Body of pancreas (tissue), 4 donors: ENCODE measurements around the gene OR6Q1. TPM values are rescaled to one million over a fixed set of nuclear protein-coding genes. Genes with fewer than 3 reads are reported as not detected.

Experiments used
- ATAC-seq: fragments of 150-250 bp; one replicate; pipeline ENCODE4 v1.9.1; 2016
- DNase-seq, 4 donors: peaks; one replicate each; pipeline ENCODE4 v3.0.0-alpha.2; 2019
- H3K27ac ChIP-seq, 4 donors: fragments of 200-600 bp; sonication (generic); 1 replicate in 3 of 4; 2 replicates in 1 of 4; pipeline versions ENCODE4 v1.5.1 to v1.6.1; 2016 to 2019; ENCODE audit warnings: mild to moderate bottlenecking in 1 of 4, mixed read lengths in 1 of 4, moderate library complexity in 1 of 4
- H3K27me3 ChIP-seq, 2 donors: fragments of 200-600 bp; sonication (generic); one replicate each; pipeline ENCODE4 v1.6.0; 2016; ENCODE audit warnings: mild to moderate bottlenecking in 1 of 2
- H3K36me3 ChIP-seq, 2 donors: fragments of 200-600 bp; sonication (generic); replicated peaks in 1 of 2; 2 replicates each; pipeline ENCODE4 v1.5.1; 2016; ENCODE audit warnings: low read depth in 2 of 2; ENCODE audit not compliant: insufficient read depth in 1 of 2
- H3K4me1 ChIP-seq: fragments of 200-600 bp; sonication (generic); one replicate; pipeline ENCODE4 v1.6.0; 2016
- H3K4me3 ChIP-seq, 2 donors: fragments of 200-600 bp; sonication (generic); 1 replicate in 1 of 2; 2 replicates in 1 of 2; pipeline ENCODE4 v1.5.1; 2016 to 2019
- H3K9me3 ChIP-seq, 3 donors: fragments of 200-600 bp; sonication (generic); 1 replicate in 2 of 3; 2 replicates in 1 of 3; pipeline ENCODE4 v1.5.1; 2016
- POLR2A ChIP-seq, 3 donors: fragments of 450-650 bp; IDR thresholded peaks; one replicate each; pipeline ENCODE4 v1.6.1; 2016; ENCODE audit warnings: antibody characterized with exemption in 3 of 3, mild to moderate bottlenecking in 2 of 3
- WGBS, 2 donors: methylation state at CpG; one replicate each; pipeline ENCODE4 v1.1.5; 2017; 5-methylcytosine and 5-hydroxymethylcytosine counted together
- intact Hi-C: fragments of 100-400 bp; cut with DNase I; formaldehyde crosslinking; loops from one replicate; pipeline ENCODE4 v1.15.1; 2023
- total RNA-seq, 2 donors: library from RNA; depleted of rRNA; stranded (reverse); fragments of >200 nt; gene quantifications; one replicate each; pipeline ENCODE4 v1.1.0, GENCODE V29; 2016
- TF ChIP-seq, protein P1 (sequence below), 7 experiments: fragments of 450-650 bp in 4 of 7; fragments of 200-600 bp in 3 of 7; sonication (generic) in 3 of 7; IDR thresholded peaks; one replicate each; pipeline ENCODE4 v1.5.1; 2016 to 2019; ENCODE audit warnings: antibody characterized with exemption in 7 of 7

OR6Q1 gene
- total RNA-seq, 2 donors from 2014 or later = not detected

DNA sequence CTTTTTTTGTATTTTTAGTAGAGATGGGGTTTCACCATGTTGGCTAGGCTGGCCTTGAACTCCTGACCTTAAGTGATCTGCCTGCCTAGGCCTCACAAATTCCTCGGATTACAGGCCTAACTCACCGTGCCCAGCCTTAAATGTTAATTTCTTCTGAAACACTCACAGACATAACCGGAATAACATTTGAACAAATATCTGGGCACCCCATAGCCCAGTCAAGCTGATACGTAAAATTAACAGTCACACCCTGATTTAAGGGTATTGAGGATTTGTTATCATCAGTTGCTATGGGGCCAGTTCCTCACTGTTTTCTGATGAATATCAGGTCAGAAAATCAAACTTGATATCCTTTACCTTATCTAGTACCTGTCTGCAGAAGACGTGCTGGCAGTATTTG is 30.1 kb upstream of the OR6Q1 start:
- H3K27ac ChIP-seq = no peak overlapping the region
- ATAC-seq (no peak), DNase-seq (no peak)
- 60 to 69% methylated on average over 5 of the region's 5 CpGs for WGBS, 2 donors
- intact Hi-C loops = no loop called here
- no peaks in the 10 kb centered on the region for H3K9me3 ChIP-seq
- no peaks in the 10 kb centered on the region for H3K4me1 ChIP-seq
- TF ChIP-seq, protein P1, sequence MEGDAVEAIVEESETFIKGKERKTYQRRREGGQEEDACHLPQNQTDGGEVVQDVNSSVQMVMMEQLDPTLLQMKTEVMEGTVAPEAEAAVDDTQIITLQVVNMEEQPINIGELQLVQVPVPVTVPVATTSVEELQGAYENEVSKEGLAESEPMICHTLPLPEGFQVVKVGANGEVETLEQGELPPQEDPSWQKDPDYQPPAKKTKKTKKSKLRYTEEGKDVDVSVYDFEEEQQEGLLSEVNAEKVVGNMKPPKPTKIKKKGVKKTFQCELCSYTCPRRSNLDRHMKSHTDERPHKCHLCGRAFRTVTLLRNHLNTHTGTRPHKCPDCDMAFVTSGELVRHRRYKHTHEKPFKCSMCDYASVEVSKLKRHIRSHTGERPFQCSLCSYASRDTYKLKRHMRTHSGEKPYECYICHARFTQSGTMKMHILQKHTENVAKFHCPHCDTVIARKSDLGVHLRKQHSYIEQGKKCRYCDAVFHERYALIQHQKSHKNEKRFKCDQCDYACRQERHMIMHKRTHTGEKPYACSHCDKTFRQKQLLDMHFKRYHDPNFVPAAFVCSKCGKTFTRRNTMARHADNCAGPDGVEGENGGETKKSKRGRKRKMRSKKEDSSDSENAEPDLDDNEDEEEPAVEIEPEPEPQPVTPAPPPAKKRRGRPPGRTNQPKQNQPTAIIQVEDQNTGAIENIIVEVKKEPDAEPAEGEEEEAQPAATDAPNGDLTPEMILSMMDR (IDR thresholded peaks at IDR 0.05) = no peak
- no peak for TF ChIP-seq POLR2A (IDR thresholded peaks at IDR 0.05)
- H3K27me3 ChIP-seq = no peaks in the 10 kb centered on the region
- H3K4me3 ChIP-seq = no peak overlapping the region
- no peaks in the 10 kb centered on the region for H3K36me3 ChIP-seq

DNA sequence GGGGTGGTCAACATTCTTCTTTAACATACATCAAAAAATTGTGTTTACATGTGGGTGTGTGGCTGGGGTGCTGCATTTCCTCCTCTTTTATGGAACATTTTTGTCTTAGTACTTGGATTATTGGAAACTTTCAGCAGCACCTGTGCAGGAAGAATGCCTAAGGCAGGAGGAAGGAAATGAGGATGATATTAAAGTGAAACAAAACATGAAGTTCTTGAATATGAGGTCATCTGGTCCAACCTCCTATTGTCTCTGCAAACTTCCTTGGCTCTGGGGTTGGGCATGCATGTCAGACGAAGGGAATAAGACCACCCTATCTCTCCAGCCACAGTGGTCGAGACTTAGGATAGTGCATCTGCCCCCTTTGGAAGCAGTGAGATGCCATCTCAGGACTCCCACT is 27.7 kb upstream of the OR6Q1 start:
- H3K4me3 ChIP-seq = no peak overlapping the region
- TF ChIP-seq POLR2A (IDR thresholded peaks at IDR 0.05) = no peak
- TF ChIP-seq, protein P1 (IDR thresholded peaks at IDR 0.05) = no peak
- H3K27me3 ChIP-seq = no peaks in the 10 kb centered on the region
- no peaks in the 10 kb centered on the region for H3K4me1 ChIP-seq
- H3K36me3 ChIP-seq = no peaks in the 10 kb centered on the region
- WGBS, 2 donors = 30 to 36% methylated on average over 2 of the region's 2 CpGs
- no peaks in the 10 kb centered on the region for H3K9me3 ChIP-seq
- intact Hi-C loops = no loop called here
- DNase-seq = no peak
- no peak for ATAC-seq
- no peak overlapping the region for H3K27ac ChIP-seq

DNA sequence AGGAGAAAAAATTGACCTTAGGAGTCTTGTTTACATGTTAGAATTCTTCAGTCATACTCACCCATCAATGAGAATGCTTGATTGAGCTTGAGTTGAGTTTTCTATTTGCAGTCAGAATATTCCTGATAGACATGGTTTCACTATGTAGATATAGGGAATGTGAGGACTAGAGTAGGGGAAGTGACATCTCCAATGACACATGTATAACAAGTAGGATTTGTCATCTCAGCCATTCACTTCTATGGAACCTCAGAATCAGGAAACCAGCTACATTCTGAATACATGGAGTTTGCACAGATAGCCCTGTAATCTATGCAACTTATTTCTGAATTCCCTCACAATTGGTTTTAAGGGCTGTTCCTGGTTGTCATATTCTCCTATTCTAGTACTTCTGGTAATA is 27.2 kb upstream of the OR6Q1 start:
- H3K36me3 ChIP-seq = no peaks in the 10 kb centered on the region
- no peaks in the 10 kb centered on the region for H3K27me3 ChIP-seq
- no peak for TF ChIP-seq POLR2A (IDR thresholded peaks at IDR 0.05)
- H3K4me3 ChIP-seq = no peak overlapping the region
- DNase-seq (no peak), ATAC-seq (no peak)
- H3K27ac ChIP-seq = no peak overlapping the region
- intact Hi-C loops = no loop called here
- no peaks in the 10 kb centered on the region for H3K4me1 ChIP-seq
- no peaks in the 10 kb centered on the region for H3K9me3 ChIP-seq

DNA sequence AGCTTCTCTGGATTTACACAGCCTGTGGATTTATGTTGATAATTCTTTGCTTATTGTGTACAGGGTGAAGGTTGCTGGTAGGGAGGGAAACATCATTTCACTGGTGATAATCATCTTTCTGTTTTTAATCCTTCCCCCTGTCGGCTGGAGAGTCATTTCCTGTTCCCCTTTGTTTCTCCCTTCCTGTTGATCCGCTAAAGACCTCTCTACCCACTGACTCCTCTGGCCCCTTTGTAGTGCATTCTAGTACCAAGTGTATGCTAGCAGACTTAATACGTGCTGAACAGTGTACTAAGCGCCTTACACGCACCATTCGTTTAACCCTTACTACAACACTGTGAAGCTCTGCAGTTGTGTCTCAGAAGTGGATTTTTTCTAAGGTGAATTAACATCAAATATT is 26.1 kb upstream of the OR6Q1 start:
- DNase-seq = no peak
- Histone ChIP-seq H3K36me3 (no peaks in the 10 kb centered on the region), H3K9me3 (no peaks in the 10 kb centered on the region), H3K27ac (peak overlapping the region in 1 of 4 donors; percentile 11), H3K27me3 (no peaks in the 10 kb centered on the region), H3K4me3 (no peak overlapping the region), H3K4me1 (no peaks in the 10 kb centered on the region)
- intact Hi-C loops = no loop called here
- TF ChIP-seq, protein P1 (IDR thresholded peaks at IDR 0.05) = no peak
- TF ChIP-seq POLR2A (IDR thresholded peaks at IDR 0.05) = no peak
- 59 to 68% methylated on average over 6 of the region's 6 CpGs for WGBS, 2 donors
- ATAC-seq = no peak

DNA sequence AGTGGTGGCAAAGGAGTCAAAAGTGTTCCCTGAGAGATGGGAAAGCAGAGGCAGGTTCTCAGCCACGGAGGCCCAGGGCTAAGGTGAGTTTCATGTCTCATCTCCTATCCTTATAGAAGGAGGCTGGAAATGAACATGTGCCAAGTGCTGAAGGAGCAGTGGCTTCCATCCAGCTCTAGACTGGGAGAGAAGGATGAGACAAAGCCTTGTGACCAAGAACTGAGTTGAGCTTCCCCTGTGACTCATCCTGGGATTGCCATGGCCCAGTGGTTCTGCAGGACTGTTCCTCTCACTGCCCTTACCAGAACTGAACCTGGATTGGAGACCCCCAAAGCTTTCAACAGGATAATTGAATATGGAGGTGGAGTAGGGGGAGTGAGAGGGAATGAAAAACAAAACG is 23.8 kb upstream of the OR6Q1 start:
- 65 to 75% methylated on average over 2 of the region's 2 CpGs for WGBS, 2 donors
- H3K36me3 ChIP-seq = no peaks in the 10 kb centered on the region
- intact Hi-C loops = no loop called here
- H3K4me1 ChIP-seq = no peaks in the 10 kb centered on the region
- H3K4me3 ChIP-seq = no peak overlapping the region
- no peak for DNase-seq
- no peaks in the 10 kb centered on the region for H3K9me3 ChIP-seq
- no peak for ATAC-seq
- no peaks in the 10 kb centered on the region for H3K27me3 ChIP-seq
- TF ChIP-seq, protein P1 (IDR thresholded peaks at IDR 0.05) = no peak
- no peak for TF ChIP-seq POLR2A (IDR thresholded peaks at IDR 0.05)
- H3K27ac ChIP-seq = no peak overlapping the region
